Kidney (tissue), 14 donors: ENCODE measurements around the gene AUTS2. TPM values are rescaled to one million over a fixed set of nuclear protein-coding genes. Genes with fewer than 3 reads are reported as not detected.

Source experiments
- DNase-seq, 5 donors: peaks; one replicate each; pipeline ENCODE4 v3.0.0-alpha.2; 2013 to 2020
- FAIRE-seq: peaks from 2 replicates; lab custom pipeline; 2012; peaks lifted over from hg19 to GRCh38; lab: Jason Lieb, UNC
- H3K27ac ChIP-seq, 2 donors: one replicate each; pipeline ENCODE4 v1.7.0; 2013; ENCODE audit warnings: low read depth in 2 of 2, low read length in 2 of 2, inconsistent platforms in 1 of 2
- H3K27me3 ChIP-seq: one replicate; pipeline ENCODE4 v1.7.1; 2013; ENCODE audit warnings: low read length, inconsistent platforms; ENCODE audit not compliant: control insufficient read depth, insufficient read depth
- H3K36me3 ChIP-seq, 3 donors: one replicate each; pipeline versions ENCODE4 v1.7.0 to v1.7.1; 2013; ENCODE audit warnings: low read length in 3 of 3, control low read depth in 1 of 3, inconsistent platforms in 1 of 3; ENCODE audit not compliant: insufficient read depth in 3 of 3, control insufficient read depth in 2 of 3
- H3K4me1 ChIP-seq, 3 donors: one replicate each; pipeline versions ENCODE4 v1.7.0 to v1.7.1; 2013; ENCODE audit warnings: low read length in 3 of 3, inconsistent platforms in 1 of 3, low read depth in 1 of 3; ENCODE audit not compliant: control insufficient read depth in 2 of 3, insufficient read depth in 2 of 3
- H3K4me3 ChIP-seq, 3 donors: one replicate each; pipeline versions ENCODE4 v1.7.0 to v1.8.1; 2013; ENCODE audit warnings: low read length in 3 of 3, control low read depth in 1 of 3, inconsistent platforms in 1 of 3
- H3K9ac ChIP-seq, 3 donors: one replicate each; pipeline versions ENCODE4 v1.7.0 to v1.7.1; 2013; ENCODE audit warnings: low read length in 3 of 3, control low read depth in 1 of 3, inconsistent platforms in 1 of 3
- H3K9me3 ChIP-seq, 3 donors: one replicate each; pipeline versions ENCODE4 v1.7.0 to v1.7.1; 2013; ENCODE audit warnings: low read length in 3 of 3, control low read depth in 1 of 3, inconsistent platforms in 1 of 3; ENCODE audit not compliant: control insufficient read depth in 2 of 3, insufficient read depth in 1 of 3
- CTCF ChIP-seq: IDR thresholded peaks from 3 replicates; pipeline ENCODE4 v1.5.1; 2012; ENCODE audit warnings: mild to moderate bottlenecking, moderate library complexity, borderline replicate concordance; ENCODE audit not compliant: insufficient read depth; ENCODE audit errors: extremely low read depth
- intact Hi-C: fragments of 100-400 bp; cut with DNase I; formaldehyde crosslinking; loops from one replicate; pipeline ENCODE4 v1.11.1; 2022
- polyA plus RNA-seq: library from polyadenylated mRNA; stranded (reverse); fragments of 350-450 nt; fragmentation: Illumina TruSeq; extraction: RNeasy Lipid Tissue Mini Kit (QIAGEN cat#74804); gene quantifications from one replicate; pipeline ENCODE4 v1.2.3, GENCODE V29; 2014; ENCODE audit warnings: low read depth, low replicate concordance; ENCODE audit not compliant: insufficient read depth
- total RNA-seq: library from RNA; stranded (reverse); fragmentation: NEBNext Ultra II Directional; extraction: Animal tissue kit (Norgen Biotek cat#: 25700); gene quantifications from one replicate; pipeline ENCODE4 v1.2.1, GENCODE V29; 2021
- donor health status: control.
- donor health status: control.
- donor health status: control.
- donor health status: control.
- donor health status: control.
- donor health status: DM: yes; HTN: yes; CAD: no.
- donor health status: Normal renal cell carcinoma (clear cell type).

Gene AUTS2
- total and polyA plus RNA-seq, 2 donors from 2014 or later: 5.2 to 33.8 TPM

- H3K27me3 ChIP-seq: no peaks in the 10 kb centered on the region
Measured at GRCh38 chr7:70448312-70448906, 850.1 kb downstream of the AUTS2 start.

DNA sequence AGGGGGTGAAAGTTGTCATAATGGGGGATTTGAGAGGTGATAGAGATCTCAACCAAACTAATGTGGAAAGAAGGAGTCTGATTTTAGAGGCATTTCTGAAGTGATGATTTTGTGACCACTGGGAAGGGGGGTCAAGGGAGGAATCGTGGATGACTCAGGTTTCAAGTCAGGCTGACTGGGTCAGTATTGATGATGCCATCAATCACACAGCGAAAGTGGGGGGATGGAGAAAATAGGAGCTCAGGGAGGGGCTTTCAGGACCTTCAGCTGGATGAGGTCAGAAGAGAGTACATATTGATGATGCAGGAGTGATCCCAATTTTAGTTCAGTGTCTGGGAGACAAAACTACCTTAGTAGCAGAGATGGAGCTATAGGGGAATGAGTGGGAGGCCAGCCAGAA lies 852.5 kb downstream of the AUTS2 start:
- H3K4me3 ChIP-seq: no peak overlapping the region
- intact Hi-C loops: no loop called here
- H3K27me3 ChIP-seq: no peaks in the 10 kb centered on the region
- DNase-seq (no peak), FAIRE-seq (no peak)
- H3K27ac ChIP-seq: no peak overlapping the region
- TF ChIP-seq CTCF: no peak
- H3K9me3 ChIP-seq: no peaks in the 10 kb centered on the region
- no peaks in the 10 kb centered on the region for H3K4me1 ChIP-seq
- no peak overlapping the region for H3K9ac ChIP-seq
- H3K36me3 ChIP-seq: no peaks in the 10 kb centered on the region

More at GRCh38 chr7:70448312-70448906, 850.1 kb downstream of the AUTS2 start:
- no peak overlapping the region for H3K4me3 ChIP-seq
- intact Hi-C loops: no loop called here
- H3K9ac ChIP-seq: no peak overlapping the region
- H3K27ac ChIP-seq: no peak overlapping the region
- no peak for FAIRE-seq
- H3K9me3 ChIP-seq: no peaks in the 10 kb centered on the region
- no peaks in the 10 kb centered on the region for H3K36me3 ChIP-seq
- no peaks in the 10 kb centered on the region for H3K4me1 ChIP-seq
- no peak for TF ChIP-seq CTCF
- no peak for DNase-seq

GRCh38 chr7:70455925-70456324 lies 857.6 kb downstream of the AUTS2 start:
- no peaks in the 10 kb centered on the region for H3K36me3 ChIP-seq
- FAIRE-seq: no peak
- H3K27ac ChIP-seq: no peak overlapping the region
- DNase-seq: no peak
- H3K4me1 ChIP-seq: peaks cover 4 to 6% (median 5%) of the 10 kb centered on the region in 3 donors
- intact Hi-C loops: no loop called here
- no peak overlapping the region for H3K9ac ChIP-seq
- H3K9me3 ChIP-seq: no peaks in the 10 kb centered on the region
- H3K27me3 ChIP-seq: no peaks in the 10 kb centered on the region
- TF ChIP-seq CTCF: no peak
- H3K4me3 ChIP-seq: no peak overlapping the region

DNA sequence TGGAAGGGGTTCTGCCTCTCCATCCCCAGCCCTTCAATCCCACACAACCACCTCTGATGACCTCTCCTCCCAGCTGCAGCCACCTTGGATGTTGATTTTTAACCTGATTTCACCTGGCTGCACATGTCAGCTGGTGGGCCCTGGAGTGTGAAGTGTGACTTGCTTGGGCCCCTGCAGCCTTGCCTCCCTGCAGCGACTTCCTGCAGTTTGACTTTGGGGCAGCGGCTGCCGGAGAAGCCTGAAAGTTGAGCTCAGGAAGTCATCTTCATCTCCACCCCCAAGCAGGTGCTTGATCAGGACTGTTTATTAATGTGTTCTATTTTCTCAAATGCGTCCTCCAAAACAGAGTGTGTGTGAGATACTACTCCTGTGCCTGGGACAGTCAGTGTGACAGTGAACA lies 858.4 kb downstream of the AUTS2 start:
- no peak for FAIRE-seq
- intact Hi-C loops: no loop called here
- peaks cover 4 to 6% (median 5%) of the 10 kb centered on the region in 3 donors for H3K4me1 ChIP-seq
- no peak for TF ChIP-seq CTCF
- H3K27me3 ChIP-seq: no peaks in the 10 kb centered on the region
- DNase-seq: peak in 4 of 5 donors; percentile 61 to 65 (median 62)
- no peaks in the 10 kb centered on the region for H3K36me3 ChIP-seq
- no peaks in the 10 kb centered on the region for H3K9me3 ChIP-seq
- no peak overlapping the region for H3K9ac ChIP-seq
- no peak overlapping the region for H3K4me3 ChIP-seq
- H3K27ac ChIP-seq: no peak overlapping the region
